HG02870 (cell line): ENCODE results near the gene VIL1.

Experiments used
- ATAC-seq: cut with Tn5 transposase; IDR thresholded peaks from one replicate; pipeline ENCODE4 v1.9.1; 2021; ENCODE audit warnings: mild to moderate bottlenecking, moderate library complexity; ENCODE audit not compliant: unreplicated experiment

Gene VIL1

DNA sequence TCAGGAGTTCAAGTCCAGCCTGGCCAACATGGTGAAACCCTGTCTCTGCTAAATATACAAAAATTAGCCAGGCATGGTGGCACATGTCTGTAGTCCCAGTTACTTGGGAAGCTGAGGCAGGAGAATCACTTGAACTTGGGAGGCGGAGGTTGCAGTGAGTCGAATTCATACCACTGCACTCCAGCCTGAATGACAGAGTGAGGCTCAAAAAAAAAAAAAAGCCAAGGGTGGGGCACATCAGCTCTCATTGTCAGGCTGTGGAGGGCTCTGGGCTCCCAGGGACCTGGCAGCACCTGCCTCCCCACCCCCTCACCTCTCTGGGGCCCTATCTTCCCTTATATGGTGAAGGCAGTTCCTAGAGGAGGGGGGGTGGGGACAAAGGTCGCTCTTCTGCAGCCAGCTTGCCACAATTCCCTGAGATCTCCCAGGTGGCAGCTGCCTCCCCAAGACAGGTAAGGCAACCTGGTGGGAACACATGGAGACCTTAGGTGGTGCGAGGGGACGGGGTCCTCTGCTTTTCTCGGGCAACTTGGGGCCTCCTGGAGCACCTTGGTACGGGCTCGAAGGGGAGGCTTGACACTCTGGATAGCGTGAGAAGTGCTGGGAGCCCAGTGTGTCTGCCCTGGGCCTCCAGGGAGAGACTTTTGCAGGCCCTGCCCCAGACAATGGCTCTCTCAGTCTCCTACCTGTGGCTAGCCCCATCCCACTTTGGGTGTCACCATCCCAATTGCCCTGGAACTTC is at the start of gene VIL1:
Gene VIL1, plus strand, starts transcription at position 407 of the 742 bp plus-strand sequence. CDS start 4,656 bp downstream, outside the sequence.
- no peak for ATAC-seq

DNA sequence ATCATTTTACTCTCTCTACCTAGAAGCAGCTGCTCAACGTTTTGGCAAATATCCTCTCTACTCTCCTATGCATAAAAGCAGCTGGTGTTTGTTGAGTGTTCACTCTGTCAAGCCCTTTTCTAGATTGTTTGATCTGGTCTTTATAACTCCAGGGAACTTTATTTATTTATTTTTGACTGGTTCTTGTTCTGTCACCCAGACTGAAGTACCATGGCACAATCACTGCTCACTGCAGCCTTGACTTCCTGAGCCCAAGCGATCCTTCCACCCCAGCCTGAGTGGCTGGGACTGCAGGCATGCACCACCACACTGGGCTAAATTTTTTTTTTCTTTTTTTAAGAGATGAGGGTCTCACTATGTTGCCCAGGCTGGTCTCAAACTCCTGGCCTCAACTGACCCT is 49.6 kb upstream of the VIL1 start:
- no peak for ATAC-seq

DNA sequence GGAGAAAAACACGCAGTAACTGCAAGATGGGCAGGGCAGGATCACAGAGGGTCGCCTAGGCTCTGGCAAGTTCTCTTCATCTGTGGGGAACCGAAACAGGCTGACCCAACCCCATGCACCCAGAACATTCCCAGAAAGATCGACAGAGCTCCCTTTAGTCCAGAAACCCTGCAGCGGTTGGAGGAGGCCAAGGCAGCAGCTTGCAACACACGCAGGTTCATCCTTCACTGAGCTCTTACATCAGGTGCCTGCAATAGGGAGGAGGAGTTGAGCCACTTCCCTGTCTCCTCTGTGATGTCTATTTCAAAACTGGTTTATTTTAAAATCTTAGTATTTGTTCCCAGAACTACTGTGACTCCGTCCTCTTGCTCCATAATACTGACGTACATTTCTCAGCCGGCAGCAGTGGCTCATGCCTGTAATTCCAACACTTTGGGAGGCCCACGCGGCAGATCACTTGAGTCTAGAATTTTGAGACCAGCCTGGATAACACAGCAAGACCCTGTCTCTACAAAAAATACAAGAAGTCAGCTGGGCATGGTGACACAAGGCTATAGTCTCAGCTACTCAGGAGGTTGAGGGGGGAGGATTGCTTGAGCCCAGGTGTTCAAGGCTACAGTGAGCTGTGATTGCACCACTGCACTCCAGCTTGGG is 48.4 kb upstream of the VIL1 start:
- ATAC-seq: no peak

DNA sequence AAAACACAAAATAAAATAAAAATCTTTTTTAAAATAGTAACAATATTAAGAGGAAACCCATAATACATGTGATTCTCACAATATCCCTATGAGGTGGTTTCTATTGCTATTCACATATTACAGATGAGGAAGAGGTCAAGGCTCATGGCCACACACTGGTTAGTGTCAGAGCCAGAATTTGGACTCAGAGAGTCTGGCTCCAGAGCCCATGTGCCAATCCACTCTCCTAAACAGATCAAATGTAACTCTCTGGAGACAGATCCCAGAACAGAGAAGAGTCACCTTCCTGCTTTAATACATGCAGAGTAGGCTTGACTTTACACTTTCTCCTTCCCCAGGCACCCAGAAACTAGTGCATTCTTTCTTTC is 47.0 kb upstream of the VIL1 start:
- ATAC-seq: no peak

DNA sequence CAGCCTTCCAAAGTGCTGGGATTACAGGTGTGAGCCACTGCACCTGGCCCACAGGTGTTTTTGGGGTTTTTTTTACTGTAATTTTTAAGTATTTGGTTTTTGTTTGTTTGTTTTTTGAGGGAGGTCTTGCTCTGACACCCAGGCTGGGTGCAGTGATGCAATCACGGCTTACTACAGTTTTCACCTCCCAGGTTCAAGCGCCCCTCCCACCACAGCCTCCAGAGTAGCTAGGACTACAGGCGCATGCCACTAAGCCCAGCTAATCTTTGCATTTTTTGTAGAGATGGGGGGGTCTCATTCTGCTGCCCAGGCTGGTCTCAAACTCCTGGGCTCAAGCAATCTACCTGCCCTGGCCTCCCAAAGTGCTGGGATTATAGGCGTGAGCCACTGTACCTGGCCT is 44.1 kb upstream of the VIL1 start:
- no peak for ATAC-seq

DNA sequence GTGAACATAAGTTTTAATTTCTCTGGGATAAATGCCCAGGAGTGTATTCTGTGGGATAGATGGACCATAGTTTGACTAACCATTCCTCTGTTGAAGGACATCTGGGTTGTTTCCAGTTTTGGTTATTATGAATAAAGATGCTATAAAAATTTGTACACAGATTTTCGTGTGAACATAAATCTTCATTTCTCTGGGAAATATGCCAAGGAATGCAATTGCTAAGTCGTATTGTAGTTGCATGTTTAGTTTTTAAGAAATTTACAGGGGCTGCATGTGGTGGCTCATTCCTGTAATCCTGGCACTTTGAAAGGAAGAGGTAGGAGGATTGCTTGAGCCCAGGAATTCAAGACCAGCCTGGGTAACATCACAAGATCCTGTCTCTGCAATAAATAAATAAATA is 43.7 kb upstream of the VIL1 start:
- no peak for ATAC-seq

DNA sequence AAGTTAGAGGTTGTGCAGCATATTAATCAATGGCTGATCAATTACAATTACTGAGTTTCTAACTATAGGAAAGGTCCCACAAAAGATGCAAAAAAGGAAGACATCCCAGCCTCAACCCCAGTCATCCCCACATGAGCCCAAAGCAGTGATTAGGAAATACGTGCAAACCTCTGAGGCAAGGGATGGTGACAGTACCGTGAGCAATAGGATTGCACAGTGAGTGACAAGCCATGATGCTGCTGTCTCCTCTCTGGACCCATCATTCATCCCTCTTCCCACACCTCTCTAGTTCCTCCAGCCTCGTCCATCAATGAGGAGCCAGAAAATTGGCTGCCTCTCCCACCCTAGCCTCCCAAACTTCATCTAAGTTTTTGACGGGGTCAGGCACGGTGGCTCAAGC is 40.9 kb upstream of the VIL1 start:
- ATAC-seq: no peak

DNA sequence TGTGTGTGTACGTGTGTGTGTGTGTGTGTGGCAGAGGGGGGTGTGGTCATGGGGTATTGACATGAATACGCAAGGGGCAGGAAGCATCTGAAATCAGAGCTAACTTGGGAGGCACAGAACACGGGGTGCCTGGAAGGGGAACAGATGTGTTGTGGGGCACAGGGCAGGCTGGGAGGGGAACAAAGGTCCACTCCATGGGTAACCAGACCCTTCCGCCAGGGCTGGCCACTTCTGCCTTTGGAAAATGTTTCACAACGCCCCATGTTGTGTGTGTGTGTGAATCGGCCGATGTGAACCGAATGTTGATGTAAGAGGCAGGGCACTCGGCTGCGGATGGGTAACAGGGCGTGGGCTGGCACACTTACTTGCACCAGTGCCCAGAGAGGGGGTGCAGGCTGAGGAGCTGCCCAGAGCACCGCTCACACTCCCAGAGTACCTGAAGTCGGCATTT is 37.0 kb upstream of the VIL1 start, which contains the start of gene SLC11A1:
Gene SLC11A1, plus strand, starts transcription at position 358 of the 451 bp plus-strand sequence. CDS start 96 bp downstream, outside the sequence.
- ATAC-seq: no peak

DNA sequence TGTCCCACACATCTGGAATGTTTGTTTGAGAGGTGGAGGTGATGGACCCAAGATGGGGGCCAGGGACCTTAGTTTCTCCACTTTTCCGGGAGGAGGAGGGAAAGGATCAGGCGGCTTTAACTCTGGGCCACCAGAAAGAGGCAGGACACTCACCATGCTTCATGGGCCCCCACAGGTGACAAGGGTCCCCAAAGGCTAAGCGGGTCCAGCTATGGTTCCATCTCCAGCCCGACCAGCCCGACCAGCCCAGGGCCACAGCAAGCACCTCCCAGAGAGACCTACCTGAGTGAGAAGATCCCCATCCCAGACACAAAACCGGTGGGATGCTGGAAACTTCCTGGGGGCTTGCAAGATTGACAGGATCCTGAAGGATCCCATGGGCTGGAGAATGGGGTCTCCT is 36.1 kb upstream of the VIL1 start:
- ATAC-seq: no peak

DNA sequence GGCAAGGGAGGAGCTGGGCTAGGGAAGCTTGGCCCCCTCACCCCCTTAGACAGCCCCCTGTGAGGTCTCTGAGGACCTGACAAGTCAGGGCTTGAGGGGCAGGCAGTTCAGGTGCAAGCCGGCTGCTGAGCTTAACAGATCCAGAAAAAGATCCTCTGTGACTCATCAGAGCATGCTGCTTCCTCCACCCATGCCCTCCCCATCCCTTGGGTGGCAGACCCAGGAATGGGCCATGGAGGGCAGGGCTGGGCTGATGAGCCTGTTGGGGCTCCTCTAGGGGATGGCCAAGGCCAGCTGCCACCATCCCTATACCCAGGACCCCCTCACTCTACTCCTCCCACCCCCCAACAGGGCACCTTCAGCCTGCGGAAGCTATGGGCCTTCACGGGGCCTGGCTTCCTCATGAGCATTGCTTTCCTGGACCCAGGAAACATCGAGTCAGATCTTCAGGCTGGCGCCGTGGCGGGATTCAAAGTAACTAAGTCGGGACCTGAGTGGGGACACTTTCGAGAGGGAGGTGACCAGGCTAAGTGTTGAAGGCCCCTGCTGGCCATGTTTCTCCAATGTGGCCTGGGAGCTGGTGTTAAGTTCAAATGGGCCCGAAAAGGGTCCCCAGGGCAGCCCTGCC is 34.9 kb upstream of the VIL1 start:
- ATAC-seq: no peak

DNA sequence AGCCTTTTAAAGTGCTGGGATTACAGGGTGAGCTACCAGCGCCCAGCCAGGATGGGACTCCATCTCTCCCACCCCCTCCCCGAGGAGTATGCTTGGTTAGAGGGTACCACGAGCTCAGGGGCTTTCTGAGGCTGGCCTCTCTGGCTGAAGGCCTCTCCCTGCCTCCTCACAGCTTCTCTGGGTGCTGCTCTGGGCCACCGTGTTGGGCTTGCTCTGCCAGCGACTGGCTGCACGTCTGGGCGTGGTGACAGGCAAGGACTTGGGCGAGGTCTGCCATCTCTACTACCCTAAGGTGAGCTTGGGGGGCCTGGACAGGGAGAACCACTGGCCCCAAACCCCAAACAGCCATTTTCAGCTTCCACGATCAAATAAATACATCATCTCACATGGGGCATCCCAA is 33.9 kb upstream of the VIL1 start:
- no peak for ATAC-seq

DNA sequence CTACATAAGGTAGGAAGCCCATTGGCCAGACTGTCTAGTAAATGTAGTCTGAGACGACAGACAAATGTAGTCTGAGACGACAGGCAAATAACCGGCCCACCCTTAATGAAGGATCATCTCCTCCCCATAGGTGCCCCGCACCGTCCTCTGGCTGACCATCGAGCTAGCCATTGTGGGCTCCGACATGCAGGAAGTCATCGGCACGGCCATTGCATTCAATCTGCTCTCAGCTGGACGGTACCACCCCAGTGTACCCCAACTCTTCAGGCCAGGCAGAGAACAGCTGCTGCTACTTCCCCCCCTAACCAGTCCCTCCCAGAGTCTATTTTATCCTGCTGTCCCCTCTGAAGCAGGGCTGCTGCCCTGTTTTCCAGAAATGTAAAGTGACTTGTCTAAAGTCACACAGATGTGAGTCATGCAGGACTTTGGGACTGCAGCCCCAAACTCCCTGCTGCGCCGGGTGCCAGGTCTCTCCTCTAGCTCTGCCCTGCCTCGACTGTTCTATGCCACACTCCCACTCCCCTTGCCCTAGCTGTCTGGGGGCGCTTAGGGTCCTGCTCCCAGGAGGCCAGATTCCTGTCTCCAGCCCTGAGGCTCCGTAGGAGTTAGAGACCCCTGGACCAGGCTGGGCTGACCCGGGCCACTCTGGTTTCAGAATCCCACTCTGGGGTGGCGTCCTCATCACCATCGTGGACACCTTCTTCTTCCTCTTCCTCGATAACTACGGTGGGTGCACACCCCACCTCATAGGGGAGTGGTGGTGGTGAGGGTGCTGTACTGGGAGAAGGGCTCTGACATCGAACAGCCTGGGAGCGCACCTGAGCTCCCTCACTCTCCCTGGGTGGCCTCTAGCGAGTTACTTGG is 32.2 kb upstream of the VIL1 start:
- no peak for ATAC-seq

DNA sequence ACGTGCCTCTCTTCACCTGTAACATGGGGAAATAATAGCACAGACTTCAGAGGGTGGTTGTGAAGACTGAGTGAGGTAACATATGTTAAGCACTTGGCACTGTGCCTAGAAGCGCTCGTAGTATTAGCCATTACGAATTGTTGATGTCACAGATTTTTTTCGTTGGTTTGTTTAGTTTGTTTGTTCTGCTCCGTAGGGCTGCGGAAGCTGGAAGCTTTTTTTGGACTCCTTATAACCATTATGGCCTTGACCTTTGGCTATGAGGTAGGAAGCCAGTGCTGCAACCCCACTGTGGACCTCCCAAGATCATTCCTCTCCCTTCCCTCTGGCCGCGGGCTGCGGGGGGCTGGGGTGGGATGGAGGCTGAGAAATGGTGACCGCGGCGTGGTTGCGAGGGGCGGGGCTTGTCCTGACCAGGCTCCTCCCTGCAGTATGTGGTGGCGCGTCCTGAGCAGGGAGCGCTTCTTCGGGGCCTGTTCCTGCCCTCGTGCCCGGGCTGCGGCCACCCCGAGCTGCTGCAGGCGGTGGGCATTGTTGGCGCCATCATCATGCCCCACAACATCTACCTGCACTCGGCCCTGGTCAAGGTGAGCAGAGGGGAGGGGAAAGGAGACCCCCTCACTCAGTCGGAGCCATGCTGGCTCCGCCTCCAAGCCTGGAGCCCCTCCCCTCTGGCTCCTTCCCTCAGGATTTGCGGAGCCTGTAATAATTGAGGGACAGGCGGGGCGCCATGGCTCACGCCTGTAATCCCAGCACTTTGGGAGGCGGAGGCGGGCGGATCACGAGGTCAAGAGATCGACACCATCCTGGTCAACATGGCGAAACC is 31.3 kb upstream of the VIL1 start:
- no peak for ATAC-seq

DNA sequence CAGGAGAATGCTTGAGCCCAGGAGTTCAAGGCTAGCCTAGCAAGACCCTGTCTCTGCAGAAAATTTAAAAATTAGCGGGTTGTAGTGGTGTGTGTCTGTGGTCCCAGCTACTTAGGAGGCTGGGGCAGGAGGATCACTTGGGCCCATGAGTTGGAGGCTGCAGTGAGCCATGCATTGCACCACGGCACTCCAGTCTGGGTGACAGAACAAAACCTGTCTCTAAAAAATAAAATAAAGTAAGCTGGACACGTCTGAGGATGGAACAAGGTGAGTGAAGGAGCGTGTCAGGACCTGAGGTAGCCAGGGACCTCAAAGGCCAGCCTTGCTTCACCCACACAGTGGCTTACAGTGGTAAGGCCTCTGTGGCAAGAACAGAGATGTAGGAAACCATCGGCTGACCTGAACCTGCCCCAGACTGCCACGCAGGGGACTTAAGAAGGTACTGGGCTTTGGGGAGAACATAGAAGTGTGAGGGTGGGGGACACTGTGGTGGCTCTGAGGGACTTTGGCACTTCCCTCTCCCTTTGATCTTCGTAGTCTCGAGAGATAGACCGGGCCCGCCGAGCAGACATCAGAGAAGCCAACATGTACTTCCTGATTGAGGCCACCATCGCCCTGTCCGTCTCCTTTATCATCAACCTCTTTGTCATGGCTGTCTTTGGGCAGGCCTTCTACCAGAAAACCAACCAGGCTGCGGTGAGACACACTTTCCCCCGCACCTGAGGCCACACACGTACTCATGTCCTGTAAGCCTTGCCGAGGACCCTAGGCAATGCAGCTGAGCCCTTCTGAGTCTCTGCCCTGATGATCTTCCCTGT is 29.4 kb upstream of the VIL1 start:
- no peak for ATAC-seq

DNA sequence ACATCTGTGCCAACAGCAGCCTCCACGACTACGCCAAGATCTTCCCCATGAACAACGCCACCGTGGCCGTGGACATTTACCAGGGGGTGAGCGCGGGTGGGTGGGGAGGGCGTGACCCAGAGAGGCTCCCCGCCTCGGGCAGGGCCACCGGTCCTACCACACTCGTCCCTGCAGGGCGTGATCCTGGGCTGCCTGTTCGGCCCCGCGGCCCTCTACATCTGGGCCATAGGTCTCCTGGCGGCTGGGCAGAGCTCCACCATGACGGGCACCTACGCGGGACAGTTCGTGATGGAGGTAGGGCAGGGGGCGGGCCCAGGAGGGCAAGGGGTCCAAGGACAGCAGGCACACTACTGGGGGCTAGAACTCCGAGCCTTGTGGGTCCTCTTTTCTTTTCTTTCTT is 27.7 kb upstream of the VIL1 start:
- no peak for ATAC-seq

DNA sequence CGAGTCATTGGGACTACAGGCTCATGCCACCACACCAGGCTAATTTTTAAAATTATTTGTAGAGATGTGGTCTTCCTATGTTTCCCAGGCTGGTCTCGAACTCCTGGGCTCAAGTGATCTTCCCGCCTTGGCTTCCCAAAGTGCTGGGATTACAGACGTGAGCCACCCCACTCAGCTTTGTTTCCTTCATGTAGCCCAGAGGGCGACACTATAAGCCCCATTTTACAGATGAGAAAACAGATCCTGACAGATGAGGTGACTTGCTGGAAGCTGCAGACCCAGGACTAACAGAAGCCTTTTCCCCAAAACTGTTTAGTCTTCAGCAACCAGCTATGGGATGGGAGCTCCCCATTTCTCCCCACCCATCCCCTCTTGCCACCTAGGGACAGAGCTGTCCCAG is 26.5 kb upstream of the VIL1 start:
- no peak for ATAC-seq

DNA sequence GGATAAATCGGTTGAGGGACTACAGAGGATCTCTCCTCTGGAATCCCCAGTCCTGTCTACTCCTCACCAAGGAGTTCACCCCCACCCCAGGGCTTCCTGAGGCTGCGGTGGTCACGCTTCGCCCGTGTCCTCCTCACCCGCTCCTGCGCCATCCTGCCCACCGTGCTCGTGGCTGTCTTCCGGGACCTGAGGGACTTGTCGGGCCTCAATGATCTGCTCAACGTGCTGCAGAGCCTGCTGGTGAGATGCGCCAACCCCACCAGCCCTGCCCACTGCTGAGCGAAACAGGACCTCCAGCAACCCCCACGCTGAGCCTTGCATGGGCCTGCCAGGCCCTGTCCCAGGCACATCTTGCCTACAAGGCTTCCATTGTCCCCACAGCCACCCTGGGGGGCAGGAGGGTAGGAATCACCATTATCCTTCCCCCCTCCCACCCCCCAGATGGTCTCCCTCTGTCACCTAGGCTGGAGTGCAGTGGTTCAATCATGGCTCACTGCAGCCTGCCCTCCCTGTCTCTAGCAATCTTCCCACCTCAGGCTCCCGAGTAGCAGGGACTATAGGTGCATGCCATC is 25.9 kb upstream of the VIL1 start:
- ATAC-seq: no peak

DNA sequence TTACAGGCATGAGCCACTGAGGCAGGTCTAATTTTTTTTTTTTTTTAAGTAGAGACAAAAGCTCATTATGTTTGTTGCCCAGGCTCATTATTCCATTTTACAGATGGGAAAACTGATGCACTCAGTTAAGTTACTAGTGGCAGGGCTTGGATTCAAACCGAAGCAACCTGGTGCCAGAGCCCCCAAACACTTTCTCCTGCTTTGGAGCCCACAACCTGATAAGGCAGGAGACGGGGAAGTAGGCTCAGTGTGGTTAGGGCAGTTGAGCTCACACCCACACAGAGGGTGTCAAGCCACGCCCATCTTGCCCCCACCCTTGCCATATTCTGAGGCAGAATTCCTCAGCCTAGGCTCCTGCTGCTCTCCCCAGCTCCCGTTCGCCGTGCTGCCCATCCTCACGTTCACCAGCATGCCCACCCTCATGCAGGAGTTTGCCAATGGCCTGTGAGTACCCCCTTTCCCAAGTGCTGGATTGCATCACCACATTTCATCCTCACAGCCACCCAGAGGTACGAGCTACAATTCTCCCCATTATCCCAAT is 25.1 kb upstream of the VIL1 start:
- ATAC-seq: no peak
